HG02759 (cell line): ENCODE results near the gene CDK11A.
"Not testable (repeated sequence)": the region's sequence is repeated elsewhere in the genome, so short reads cannot be mapped to it uniquely, and the experiment has no call there.

Source experiments
- ATAC-seq: cut with Tn5 transposase; IDR thresholded peaks from one replicate; pipeline ENCODE4 v1.9.1; 2021; ENCODE audit warnings: mild to moderate bottlenecking, moderate library complexity; ENCODE audit not compliant: unreplicated experiment

Gene CDK11A

DNA sequence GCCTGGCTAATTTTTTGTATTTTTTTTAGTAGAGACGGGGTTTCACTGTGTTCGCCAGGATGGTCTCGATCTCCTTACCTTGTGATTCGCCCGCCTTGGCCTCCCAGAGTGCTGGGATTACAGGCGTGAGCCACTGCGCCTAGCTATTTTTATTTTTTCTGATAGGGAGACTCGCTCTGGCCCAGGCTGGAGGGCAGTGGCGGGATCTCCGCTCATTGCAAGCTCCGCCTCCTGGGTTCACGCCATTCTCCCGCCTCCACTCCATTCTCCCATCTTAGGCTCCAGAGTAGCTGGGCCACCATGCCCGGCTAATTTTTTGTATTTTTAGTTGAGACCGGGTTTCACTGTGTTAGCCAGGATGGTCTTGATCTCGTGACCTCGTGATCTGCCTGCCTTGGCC, 1.9 kb upstream of the CDK11A start:
- ATAC-seq: not testable (repeated sequence)

DNA sequence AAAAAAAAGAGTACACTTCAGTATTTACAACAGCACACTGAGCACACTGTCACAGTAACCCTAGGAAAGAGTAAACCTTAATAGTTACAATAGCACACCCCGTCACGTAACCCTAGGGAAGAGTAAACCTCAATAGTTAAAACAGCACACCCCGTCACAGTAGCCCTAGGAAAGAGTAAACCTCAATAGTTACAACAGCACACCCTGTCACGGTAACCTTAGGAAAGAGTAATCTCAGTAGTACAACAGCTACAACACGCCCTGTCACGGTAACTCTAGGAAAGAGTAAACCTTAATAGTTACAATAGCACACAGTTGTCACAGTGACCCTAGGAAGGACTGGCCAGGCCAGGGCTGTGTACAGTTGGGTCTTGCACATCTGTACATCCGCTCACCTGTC, 3.0 kb downstream of the CDK11A start:
- ATAC-seq: no peak

DNA sequence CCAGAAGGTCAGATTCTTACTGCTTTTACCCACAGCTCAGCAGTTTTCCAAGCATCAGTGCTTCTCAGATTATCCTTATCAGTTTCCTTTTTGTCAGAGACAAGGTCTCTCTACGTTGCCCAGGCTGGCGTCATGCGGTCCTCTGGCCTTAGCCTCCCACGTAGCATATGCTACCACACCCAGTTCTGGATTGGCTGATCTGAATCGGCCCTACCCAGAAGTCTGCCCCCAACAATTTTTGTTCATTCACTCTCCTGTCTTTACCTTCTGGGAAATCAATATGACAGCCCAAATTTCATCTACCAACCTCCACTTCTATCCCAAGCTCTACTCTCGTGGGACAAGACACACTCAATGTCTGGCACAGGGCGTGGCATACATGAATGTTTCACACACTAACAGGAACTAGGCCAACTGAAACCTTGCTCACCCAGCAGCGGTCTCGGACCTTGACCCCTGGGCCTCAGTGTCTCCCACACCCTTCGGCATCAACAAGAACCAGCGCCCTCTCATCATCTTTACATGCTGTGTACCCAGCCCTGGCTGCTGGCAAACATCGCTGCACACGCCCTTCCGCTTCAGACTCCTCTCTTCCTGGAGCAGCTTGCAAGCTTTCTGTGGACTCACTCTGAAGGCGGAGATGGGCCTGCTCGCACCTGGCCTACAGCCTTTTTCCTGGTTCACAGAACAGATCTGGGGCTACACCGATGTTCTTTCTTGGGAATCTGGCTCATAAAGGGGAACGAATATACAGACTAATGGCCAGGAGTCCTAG, 8.9 kb downstream of the CDK11A start:
- ATAC-seq: not testable (repeated sequence)

DNA sequence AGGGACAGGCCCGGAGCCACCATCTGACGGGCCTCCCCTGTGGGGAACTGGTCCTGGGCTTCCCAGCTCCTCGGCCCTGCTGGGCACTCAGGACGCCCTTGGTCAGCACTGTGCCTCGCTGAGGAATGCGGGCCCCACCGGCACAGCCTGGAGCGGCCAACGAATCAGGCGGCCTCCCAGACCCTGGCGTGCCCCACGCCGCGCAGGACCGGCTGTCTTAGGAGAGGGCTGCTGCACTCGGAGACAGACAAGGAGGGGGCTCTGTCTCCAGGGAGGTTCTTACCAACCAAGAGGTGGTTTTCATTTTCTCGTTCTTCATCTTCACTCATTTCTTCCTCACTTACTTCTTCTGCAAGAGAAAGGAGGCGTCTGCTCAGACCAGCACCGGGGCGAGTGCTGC, 16.3 kb downstream of the CDK11A start:
- not testable (repeated sequence) for ATAC-seq

DNA sequence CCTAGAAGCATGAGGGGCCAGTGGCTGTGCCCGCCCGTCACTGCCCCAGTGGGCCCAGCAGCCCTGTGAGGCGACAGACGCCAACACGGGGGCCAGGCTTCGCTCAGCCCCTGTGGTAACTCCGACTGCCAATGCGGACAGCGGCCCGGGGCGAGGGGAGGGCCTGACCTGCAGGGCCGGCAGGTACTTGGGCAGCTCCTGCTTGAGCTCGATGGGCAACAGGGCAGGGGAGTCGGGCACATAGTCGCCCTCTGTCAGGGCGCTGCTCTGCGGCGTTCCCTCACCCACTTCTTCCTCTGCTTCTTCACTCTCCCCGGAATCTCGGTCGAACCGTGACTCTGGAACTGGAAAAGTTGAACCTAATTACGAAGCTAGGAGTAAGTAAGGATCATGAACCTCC, 16.9 kb downstream of the CDK11A start:
- ATAC-seq: not testable (repeated sequence)

DNA sequence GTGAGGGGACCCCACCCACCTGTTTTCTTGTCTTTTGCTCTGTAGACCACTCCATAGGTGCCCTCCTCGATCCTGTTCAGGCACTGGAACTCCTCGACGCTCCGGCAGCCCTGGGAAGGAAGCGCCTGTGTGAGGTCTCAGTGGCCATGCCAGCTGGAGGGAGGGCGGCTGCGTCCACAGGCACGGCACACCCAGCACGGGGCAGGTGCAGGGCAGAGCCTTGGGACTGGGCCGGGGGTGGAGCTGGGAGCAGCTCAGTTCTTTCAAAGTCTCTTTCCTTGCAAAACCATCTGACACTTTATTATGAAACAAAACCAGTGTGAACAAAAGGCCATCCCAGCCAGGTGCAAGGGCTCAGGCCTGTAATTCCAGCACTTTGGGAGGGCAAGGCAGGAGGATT, 18.5 kb downstream of the CDK11A start:
- ATAC-seq: not testable (repeated sequence)

DNA sequence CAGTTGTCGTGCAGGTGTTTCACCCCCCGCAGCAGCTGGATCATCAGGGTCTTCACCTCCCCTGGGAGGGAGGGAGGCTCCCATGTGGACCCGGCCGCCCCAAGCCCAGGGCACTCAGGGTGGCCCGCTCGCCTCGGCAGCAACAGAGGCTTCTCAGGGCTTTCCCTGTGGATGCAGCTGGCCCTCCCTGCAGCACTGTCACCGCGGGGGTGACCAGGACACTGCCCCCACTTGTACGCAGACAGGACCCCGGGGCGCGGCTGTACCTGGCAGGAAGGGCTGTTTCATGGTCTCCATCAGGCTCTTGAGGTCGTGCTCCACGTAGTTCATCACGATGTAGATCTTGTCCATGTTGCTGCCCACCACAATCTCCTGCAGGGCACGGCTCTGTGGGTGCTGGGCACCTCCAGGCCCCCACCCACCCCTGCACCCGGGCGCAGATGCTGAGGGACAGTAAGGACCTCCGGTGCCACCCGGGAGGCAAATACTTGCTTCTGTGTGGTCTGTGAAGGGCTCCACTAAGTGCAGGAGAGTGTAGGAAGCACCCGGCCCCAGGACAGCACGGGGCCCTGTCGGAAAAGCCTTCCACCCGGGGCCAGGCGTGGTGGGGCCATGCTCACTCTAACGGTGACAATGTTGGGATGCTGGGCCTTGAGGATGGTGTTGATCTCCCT, 19.7 kb downstream of the CDK11A start:
- not testable (repeated sequence) for ATAC-seq

DNA sequence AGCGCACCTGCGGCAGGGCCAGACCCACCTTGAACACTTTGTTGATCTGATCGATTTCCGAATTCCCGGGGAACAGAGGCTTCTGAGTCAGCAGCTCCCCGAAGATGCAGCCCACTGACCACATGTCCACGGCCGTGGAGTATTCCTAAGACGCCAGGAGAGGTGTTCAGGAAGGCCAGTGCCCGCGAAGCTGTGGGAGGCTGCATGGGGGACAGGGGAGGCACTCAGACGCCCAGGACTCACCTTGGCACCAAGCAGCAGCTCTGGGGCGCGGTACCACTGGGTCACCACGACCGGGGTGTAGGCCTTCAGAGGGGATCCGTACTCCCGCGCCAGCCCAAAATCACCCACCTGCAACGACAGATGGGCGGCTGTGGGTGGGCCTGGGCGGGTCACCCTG, 20.4 kb downstream of the CDK11A start:
- no peak for ATAC-seq

DNA sequence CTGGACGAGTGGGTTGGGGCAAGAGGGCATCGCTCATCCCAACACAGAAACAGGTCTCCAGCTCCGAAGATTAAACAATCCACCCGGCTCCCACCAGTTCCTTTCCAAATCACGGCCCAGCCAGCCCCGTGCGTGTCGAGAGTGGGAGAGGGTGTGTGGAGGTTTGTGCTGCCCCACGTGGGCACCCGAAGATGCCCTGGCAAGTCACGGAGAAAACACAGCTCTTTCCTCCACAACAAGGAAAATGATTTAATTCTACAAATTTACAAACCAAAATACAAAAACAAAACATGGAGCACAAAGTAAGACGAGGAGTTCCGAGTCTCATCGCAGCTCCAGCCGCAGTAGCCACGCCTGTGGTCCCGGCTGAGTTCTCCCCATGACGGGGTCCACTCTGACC, 21.7 kb downstream of the CDK11A start:
- not testable (repeated sequence) for ATAC-seq

DNA sequence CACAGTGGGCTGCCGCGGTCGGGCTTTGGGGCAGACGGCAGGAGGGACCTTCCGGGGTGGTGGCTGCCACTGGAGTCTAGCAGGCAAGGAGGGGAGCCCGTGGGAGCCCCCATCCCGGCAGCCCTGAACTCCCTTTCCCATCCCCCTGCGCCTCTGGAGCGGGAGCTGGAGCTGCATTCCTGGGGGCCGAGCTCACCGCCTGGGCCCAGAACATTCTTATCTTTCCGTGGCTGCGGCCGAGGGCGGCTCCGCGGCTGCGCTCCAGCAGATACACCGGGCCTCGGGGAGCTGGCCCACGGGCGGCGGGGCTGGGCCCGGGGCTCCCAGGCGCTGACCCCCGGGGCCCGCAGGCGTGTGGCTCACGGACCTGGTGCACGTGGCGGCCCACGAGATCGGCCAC, 23.6 kb downstream of the CDK11A start:
- not testable (repeated sequence) for ATAC-seq

DNA sequence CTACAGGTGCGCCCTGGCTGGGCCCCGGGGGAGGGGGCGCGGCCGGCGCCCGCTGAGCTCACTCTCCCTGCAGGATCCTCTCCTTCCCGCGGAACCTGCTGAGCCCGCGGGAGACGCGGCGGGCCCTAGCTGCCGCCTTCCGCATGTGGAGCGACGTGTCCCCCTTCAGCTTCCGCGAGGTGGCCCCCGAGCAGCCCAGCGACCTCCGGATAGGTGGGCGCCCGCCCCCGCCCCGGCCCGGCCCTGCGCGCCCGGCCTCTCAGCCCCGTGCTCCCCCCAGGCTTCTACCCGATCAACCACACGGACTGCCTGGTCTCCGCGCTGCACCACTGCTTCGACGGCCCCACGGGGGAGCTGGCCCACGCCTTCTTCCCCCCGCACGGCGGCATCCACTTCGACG, 24.1 kb downstream of the CDK11A start:
- ATAC-seq: not testable (repeated sequence)

DNA sequence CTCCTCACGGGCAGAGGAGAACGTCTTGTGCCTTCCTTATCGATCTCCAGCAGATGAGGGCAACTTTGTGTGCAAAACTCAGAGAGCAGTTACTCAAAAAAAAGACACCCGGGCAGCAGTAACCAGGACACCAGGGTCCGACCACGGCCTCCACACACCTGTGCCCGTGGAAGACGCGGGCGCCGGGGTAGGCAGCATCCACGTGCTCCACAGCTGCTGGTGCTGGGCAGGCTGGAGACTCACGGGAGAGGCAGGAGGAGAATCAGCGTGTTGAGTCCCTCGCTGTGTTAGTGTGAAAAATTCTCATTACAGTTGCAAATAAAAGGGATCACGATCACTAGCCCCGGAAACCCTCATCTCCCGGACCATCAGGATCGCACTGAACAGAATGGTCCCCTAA, 25.1 kb downstream of the CDK11A start:
- ATAC-seq: not testable (repeated sequence)

DNA sequence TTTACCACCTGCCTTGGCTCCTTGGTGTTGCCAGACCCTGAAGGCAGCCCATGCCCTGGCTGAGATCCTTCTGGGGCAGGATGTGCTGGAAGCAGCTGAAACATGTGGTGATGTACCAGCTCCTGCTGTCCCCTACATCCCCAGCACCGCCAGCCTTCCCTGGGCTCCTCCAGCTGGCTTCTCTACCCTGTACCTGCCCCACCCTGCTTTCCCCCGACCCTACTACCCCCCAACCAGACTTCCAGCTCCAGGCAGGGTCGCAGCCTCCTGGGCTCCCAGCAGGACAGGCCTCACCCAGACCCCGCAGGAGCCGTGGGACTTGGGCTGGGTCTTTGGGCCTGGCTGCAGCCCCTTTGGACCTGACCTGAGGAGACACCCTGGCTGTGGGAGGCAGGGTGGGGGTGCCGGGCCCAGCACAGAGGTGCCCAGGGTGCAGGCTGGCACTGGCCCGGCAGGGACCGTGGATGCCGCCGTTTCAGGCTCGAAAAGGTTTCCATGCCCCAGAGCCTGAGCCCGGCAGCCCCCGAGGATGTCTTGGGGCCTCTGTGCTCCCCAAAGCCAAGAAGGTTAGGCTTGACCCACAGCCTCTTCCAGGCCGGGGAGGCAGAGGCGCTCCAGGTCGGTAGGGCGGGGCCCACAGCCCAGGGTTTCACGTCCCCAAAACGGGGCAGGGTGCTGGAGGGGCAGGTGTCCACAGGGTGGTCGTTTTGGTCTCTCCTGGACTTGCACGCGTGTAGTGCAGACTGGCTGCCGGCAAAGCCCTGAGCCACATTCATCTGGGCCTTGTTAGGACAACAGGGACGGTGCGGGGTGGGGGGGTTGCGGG, 26.6 kb downstream of the CDK11A start:
- not testable (repeated sequence) for ATAC-seq

DNA sequence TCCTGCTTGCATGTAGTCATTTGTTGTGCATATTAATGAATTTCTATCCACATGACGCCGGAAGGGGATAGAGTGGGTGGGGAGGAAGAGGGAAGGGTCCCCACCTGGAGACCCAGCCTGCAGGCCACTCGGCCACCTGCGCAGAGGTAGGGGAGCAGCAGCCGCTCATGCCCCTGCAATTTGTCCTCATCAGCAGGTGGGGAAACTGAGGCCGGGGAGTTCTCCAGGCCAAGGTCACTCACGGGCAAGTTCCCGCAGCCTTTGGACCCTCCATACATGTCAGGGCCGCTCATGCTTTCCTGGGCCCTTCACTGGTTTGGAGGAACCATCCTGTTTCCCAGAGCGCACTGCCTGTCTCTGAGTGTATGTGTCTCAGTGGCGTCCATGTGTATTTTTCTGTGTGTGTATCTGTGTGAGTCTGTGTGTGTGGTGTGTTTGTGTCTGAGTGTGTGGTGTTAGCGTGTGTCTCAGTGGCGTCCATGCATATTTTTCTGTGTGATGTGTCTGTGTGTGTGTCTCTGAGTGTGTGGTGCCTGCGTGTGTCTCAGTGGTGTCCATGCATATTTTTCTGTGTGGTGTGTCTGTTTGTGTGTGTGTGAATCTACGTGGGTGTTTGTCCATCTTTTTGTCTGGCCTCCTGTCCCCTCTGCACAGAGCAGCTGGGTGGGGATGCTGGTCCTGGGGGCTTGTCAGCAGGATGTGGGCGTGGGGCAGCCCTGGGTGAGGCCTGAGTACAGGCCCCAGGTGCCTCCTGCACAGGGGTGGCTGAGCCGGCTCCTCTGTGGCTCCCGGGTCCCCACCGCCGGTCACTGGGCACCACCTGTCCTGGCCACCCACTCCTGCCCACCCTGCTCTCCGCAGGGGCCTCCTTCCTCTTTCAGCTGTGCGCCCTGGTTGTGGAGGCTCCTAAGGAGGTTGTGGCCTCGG, 27.5 kb downstream of the CDK11A start:
- ATAC-seq: not testable (repeated sequence)

DNA sequence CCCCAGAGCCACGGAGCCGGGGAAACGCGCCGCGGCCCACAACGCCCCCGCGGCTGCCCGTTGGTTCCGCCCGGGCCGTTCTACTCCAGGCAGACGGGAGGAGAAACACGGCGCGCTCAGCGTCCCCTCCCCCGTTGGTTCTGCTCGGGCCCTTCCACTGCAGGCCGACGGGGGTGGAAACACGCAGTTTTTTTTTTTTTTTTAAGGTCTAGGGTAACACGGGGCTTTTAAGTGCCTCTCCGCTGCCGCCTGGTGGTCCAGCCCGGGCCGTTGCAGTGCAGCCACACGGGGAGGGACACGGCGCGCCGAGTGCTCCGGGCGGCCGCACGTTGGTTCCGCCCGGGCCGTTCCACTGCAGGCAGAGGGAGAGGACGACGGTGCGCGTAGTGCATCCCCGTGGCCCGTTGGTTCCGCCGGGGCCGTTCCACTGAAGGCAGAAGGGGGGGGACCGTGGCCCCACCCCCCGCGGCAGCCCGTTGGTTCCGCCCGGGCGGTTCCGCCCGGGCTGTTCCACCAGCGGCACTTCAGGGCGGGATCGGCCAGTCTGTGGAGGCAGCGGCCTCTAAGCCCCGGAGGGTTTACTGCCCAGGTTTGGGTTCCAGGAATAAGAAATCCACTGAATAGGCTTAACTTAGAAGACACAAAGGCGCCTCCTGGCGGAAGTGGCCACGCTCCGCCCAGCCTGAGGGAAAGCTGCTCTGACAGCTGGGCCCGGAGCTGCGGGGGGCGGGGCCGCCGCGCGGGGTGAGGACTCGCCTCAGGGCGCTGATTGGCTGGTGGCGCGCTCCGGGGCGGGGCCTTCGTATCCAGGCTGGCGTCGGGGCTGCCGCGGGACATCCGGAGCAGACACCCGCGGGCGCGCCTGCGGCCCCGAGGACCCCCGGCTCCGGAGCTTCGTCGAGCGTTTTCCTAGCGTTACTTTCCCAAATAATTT, 31.2 kb downstream of the CDK11A start, which contains the start of gene SLC35E2B:
Gene SLC35E2B, minus strand, starts transcription at position 82 of the 934 bp plus-strand sequence. CDS start 16,096 bp downstream, outside the sequence.
- ATAC-seq: peak; percentile 77

DNA sequence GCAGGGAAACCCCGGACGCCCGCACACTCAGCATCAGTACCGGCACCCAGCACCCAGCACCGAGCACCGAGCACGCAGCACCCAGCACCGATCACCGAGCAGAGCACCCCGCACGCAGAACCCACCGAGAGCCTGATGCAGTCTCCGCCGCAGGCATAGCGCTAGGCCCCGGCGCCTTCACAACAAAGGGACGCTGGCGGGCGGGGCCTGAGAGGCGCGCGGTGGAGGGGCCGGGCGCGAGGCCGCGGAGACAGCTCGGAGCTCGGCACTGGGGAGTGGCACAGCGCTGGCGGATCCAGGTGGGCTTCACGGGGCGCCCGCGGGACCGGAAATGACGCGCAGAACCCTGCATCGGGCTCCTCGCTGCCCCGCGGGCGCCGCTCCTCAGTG, 31.8 kb downstream of the CDK11A start:
- ATAC-seq: peak; percentile 40

DNA sequence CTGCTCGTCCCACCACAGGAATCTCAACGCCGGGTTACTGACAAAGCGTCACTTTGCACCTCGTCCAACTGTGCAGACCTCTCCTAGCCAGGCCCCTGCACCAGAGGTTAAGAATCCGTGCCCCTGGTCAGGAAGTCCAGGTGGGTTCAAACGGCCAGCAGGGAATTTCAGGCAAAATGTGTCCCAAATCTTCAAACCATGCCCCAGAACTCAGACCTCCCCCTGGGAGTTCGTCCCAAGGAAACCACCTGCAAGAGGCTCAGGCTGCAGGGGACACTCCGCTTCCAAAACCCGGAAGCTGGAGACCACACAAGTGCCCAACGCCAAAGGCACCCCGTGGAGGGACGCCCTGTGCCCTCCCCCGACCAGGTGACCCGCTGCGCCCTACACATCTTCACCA, 32.7 kb downstream of the CDK11A start:
- ATAC-seq: not testable (repeated sequence)

DNA sequence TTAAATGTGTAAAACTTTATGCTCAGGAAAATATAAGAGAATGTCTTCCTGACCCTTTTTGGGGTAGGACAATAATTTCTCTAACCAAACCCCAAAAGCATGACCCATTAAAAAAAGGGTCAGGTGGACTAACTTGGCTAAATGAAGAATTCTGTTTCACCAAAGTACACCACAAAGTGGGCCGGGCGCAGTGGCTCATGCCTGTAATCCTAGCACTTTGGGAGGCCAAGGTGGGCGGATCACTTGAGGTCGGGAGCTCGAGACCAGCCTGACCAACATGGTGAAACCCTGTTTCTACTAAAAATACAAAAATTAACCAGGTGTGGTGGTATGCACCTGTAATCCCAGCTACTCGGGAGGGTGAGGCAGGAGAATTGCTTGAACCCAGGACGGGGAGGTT, 34.6 kb downstream of the CDK11A start:
- ATAC-seq: not testable (repeated sequence)

DNA sequence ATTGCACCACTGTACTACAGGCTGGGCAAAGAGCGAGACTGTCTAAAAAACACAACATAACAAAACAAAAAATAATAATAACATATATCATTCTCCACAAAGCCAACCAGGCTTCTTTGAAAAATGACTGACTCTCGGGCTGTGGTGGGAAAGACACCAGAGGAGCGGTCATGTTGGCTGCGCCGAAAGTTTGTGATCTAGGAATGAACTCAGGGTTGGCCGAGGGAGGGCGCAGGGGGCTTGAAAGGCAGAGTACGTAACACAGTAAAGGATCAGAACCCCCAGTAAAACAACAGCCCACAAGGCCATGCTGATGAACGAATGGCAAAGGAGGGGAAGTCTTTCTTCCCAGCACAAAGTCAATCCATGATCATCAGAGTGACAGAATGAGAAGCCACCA, 36.3 kb downstream of the CDK11A start:
- ATAC-seq: no peak
